Smooth muscle cell (in vitro differentiated cells): ENCODE measurements around the gene MARS1. TPM values are rescaled to one million over a fixed set of nuclear protein-coding genes. Genes with fewer than 3 reads are reported as not detected.
"Not testable (repeated sequence)": the region's sequence is repeated elsewhere in the genome, so short reads cannot be mapped to it uniquely, and the experiment has no call there.

Experiments used
- DNase-seq: peaks from one replicate; lab custom pipeline; 2025; ENCODE audit not compliant: unreplicated experiment; lab: John Stamatoyannopoulos, UW
- H2AFZ ChIP-seq: fragments of 200-600 bp; sonication (generic); 2 replicates; pipeline ENCODE4 v1.6.0; 2016; ENCODE audit warnings: antibody characterized with exemption, low read depth, mild to moderate bottlenecking
- H3F3A ChIP-seq: fragments of 200-600 bp; sonication (generic); 2 replicates; pipeline ENCODE4 v1.6.0; 2017; ENCODE audit warnings: antibody characterized with exemption, low read depth
- H3K27ac ChIP-seq: fragments of 200-600 bp; sonication (generic); 2 replicates; pipeline ENCODE4 v1.5.1; 2016; ENCODE audit warnings: low read depth, mild to moderate bottlenecking
- H3K27me3 ChIP-seq: fragments of 200-600 bp; sonication (generic); 2 replicates; pipeline ENCODE4 v1.6.1; 2016; ENCODE audit warnings: low read depth, mild to moderate bottlenecking
- H3K36me3 ChIP-seq: fragments of 200-600 bp; sonication (generic); 2 replicates; pipeline ENCODE4 v1.5.1; 2016; ENCODE audit warnings: low read depth
- H3K4me1 ChIP-seq: fragments of 200-600 bp; sonication (generic); 2 replicates; pipeline ENCODE4 v1.5.1; 2016; ENCODE audit warnings: low read depth
- H3K4me2 ChIP-seq: fragments of 200-600 bp; sonication (generic); 2 replicates; pipeline ENCODE4 v1.6.0; 2016; ENCODE audit warnings: mild to moderate bottlenecking
- H3K4me3 ChIP-seq: fragments of 200-600 bp; sonication (generic); 2 replicates; pipeline ENCODE4 v1.5.1; 2016; ENCODE audit warnings: mild to moderate bottlenecking
- H3K79me2 ChIP-seq: fragments of 200-600 bp; sonication (generic); 2 replicates; pipeline ENCODE4 v1.6.0; 2016; ENCODE audit warnings: low read depth, mild to moderate bottlenecking
- H3K9ac ChIP-seq: fragments of 200-600 bp; sonication (generic); 2 replicates; pipeline ENCODE4 v1.6.0; 2016; ENCODE audit warnings: low read depth
- H3K9me3 ChIP-seq: fragments of 200-600 bp; sonication (generic); replicated peaks from 2 replicates; pipeline ENCODE4 v1.5.1; 2016; ENCODE audit warnings: low read depth
- H4K20me1 ChIP-seq: fragments of 200-600 bp; sonication (generic); 2 replicates; pipeline ENCODE4 v1.6.0; 2016; ENCODE audit warnings: low read depth
- CTCF ChIP-seq: fragments of 200-600 bp; sonication (generic); IDR thresholded peaks from 2 replicates; pipeline ENCODE4 v1.5.1; 2017; ENCODE audit warnings: borderline replicate concordance, mild to moderate bottlenecking, antibody characterized with exemption; ENCODE audit not compliant: insufficient read depth, poor library complexity, severe bottlenecking
- WGBS: methylation state at CpG from one replicate; pipeline ENCODE4 v1.1.7; 2016; ENCODE audit warnings: low lambda C conversion rate; 5-methylcytosine and 5-hydroxymethylcytosine counted together
- polyA plus RNA-seq: library from polyadenylated mRNA; unstranded; fragments of >200 nt; fragmentation: Nextera tagmentation; extraction: Ambion mirVana; gene quantifications from 2 replicates; pipeline ENCODE4 v1.2.1, GENCODE V29; 2016
- total RNA-seq: library from RNA; depleted of rRNA; stranded (reverse); fragments of >200 nt; gene quantifications from 2 replicates; pipeline ENCODE4 v1.2.3, GENCODE V29; 2014

The MARS1 gene
- total and polyA plus RNA-seq, 2 experiments from 2014 or later = 186 to 192 TPM

- no peak for DNase-seq
- WGBS = 82% methylated on average over 1 of the region's 1 CpG
- Histone ChIP-seq H3K36me3 (no peaks in the 10 kb centered on the region), H2AFZ (no peak overlapping the region), H4K20me1 (no peaks in the 10 kb centered on the region), H3K4me1 (no peaks in the 10 kb centered on the region), H3K9ac (no peak overlapping the region), H3K79me2 (no peaks in the 10 kb centered on the region), H3K4me2 (no peak overlapping the region), H3F3A (no peaks in the 10 kb centered on the region), H3K27me3 (no peaks in the 10 kb centered on the region), H3K27ac (no peak overlapping the region), H3K4me3 (no peak overlapping the region), H3K9me3 (no peaks in the 10 kb centered on the region)
- TF ChIP-seq CTCF = no peak
These were observed 45.9 kb upstream of the MARS1 start for GRCh38 chr12:57441846-57442427.

DNA sequence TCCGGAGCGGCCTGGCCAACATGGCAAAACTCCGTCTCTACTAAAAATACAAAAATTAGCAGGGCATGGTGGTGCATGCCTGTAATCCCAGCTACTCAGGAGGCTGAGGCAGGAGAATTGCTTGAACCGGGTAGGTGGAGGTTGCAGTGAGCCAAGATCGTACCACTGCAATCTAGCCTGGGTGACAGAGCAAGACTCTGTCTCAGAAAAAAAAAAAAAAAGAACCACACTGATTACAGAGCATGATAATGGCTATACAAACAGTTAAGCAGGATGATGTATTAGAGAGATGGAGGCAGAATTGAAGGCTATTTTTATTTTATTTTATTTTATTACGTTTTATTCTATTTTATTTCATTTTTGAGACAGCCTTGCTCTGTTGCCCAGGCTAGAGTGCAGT lies 43.5 kb upstream of the MARS1 start:
- 83% methylated on average over 6 of the region's 6 CpGs for WGBS
- not testable (repeated sequence) for H4K20me1 ChIP-seq, H3K27me3 ChIP-seq, H3K9me3 ChIP-seq, H2AFZ ChIP-seq, H3K4me1 ChIP-seq, H3F3A ChIP-seq, DNase-seq, H3K27ac ChIP-seq, H3K4me2 ChIP-seq, H3K4me3 ChIP-seq, H3K9ac ChIP-seq, H3K79me2 ChIP-seq, H3K36me3 ChIP-seq

GRCh38 chr12:57444744-57445143 lies 43.1 kb upstream of the MARS1 start:
- no peak overlapping the region for H3K9ac ChIP-seq
- H3K27ac ChIP-seq = no peak overlapping the region
- no peaks in the 10 kb centered on the region for H4K20me1 ChIP-seq
- H3K9me3 ChIP-seq = no peaks in the 10 kb centered on the region
- no peaks in the 10 kb centered on the region for H3K79me2 ChIP-seq
- H2AFZ ChIP-seq = no peak overlapping the region
- H3K4me1 ChIP-seq = no peaks in the 10 kb centered on the region
- no peak overlapping the region for H3K4me3 ChIP-seq
- no peaks in the 10 kb centered on the region for H3K36me3 ChIP-seq
- no peak for DNase-seq
- 83% methylated on average over 5 of the region's 5 CpGs for WGBS
- no peak overlapping the region for H3K4me2 ChIP-seq
- H3F3A ChIP-seq = no peaks in the 10 kb centered on the region
- H3K27me3 ChIP-seq = no peaks in the 10 kb centered on the region
- TF ChIP-seq CTCF = no peak

GRCh38 chr12:57446292-57446960 lies 41.4 kb upstream of the MARS1 start:
- Histone ChIP-seq H3K27me3 (no peaks in the 10 kb centered on the region), H3K9ac (no peak overlapping the region), H3K4me1 (no peaks in the 10 kb centered on the region), H3K27ac (no peak overlapping the region), H3K9me3 (no peaks in the 10 kb centered on the region), H3K79me2 (no peaks in the 10 kb centered on the region), H4K20me1 (no peaks in the 10 kb centered on the region), H3K4me2 (no peak overlapping the region), H3F3A (no peaks in the 10 kb centered on the region), H3K36me3 (no peaks in the 10 kb centered on the region), H2AFZ (no peak overlapping the region), H3K4me3 (no peak overlapping the region)
- 98% methylated on average over 6 of the region's 6 CpGs for WGBS
- TF ChIP-seq CTCF = no peak
- DNase-seq = no peak
